ENCODE results near the gene BEST1. TPM values are rescaled to one million over a fixed set of nuclear protein-coding genes. Genes with fewer than 3 reads are reported as not detected.
A peak's percentile ranks its signal among the peaks of the same experiment; 100 is the strongest.

BEST1 gene
- polyA plus RNA-seq (2013, experiment 1 of 2), result 0.20 TPM
- polyA plus RNA-seq (2013, experiment 2 of 2), result 0.28 TPM

GRCh38 chr11:61950035-61950547 lies at the start of gene BEST1:
TSS of gene BEST1 (plus strand) at chr11:61950351. CDS start at chr11:61951807, 1,456 bp downstream.
- H3K56ac ChIP-seq (ENCODE audit: low read length), result peak within 1 kb of the TSS; percentile 43
- peaks cover 1% of the 10 kb centered on the region for H3K4me1 ChIP-seq (ENCODE audit: control insufficient read depth, low read depth, low read length)
- no peaks in the 10 kb centered on the region for H3K79me1 ChIP-seq (ENCODE audit: low read length)
- H4K8ac ChIP-seq (ENCODE audit: low read depth, low read length), result no peak within 1 kb of the TSS
- peak within 1 kb of the TSS; percentile 34 for H3K18ac ChIP-seq (ENCODE audit: low read length)
- no peaks in the 10 kb centered on the region for H3K79me2 ChIP-seq (ENCODE audit: control insufficient read depth, insufficient read depth, low read length)
- H2BK15ac ChIP-seq (replicated peaks; ENCODE audit: low read depth), result no peak within 1 kb of the TSS
- no peak within 1 kb of the TSS for H2BK120ac ChIP-seq (ENCODE audit: low read depth, low read length)
- no peak for DNase-seq
- no peaks in the 10 kb centered on the region for H3K27me3 ChIP-seq (ENCODE audit: insufficient read depth, low read length, poor library complexity)
- H2AK5ac ChIP-seq (ENCODE audit: low read length), result no peak within 1 kb of the TSS
- no peak within 1 kb of the TSS for H3K4me3 ChIP-seq (ENCODE audit: low read length)
- H4K5ac ChIP-seq (ENCODE audit: low read length), result no peak within 1 kb of the TSS
- peak within 1 kb of the TSS; percentile 53 for H3K27ac ChIP-seq (ENCODE audit: low read depth, low read length)
- no CpG with 5 or more reads among the region's 8 CpGs for WGBS (ENCODE audit: extremely low coverage, insufficient coverage, low lambda C conversion rate)
- no peaks in the 10 kb centered on the region for H3K36me3 ChIP-seq (ENCODE audit: control insufficient read depth, insufficient read depth, low read length)
- H3K9ac ChIP-seq (ENCODE audit: low read length), result peak within 1 kb of the TSS; percentile 16
- no peak within 1 kb of the TSS for H2BK5ac ChIP-seq (ENCODE audit: low read length)
- no peak within 1 kb of the TSS for H3K23ac ChIP-seq (ENCODE audit: low read length)
- peak within 1 kb of the TSS; percentile 22 for H3K4ac ChIP-seq (ENCODE audit: low read depth, low read length)
- no peak within 1 kb of the TSS for H3K4me2 ChIP-seq (ENCODE audit: low read length)

DNA sequence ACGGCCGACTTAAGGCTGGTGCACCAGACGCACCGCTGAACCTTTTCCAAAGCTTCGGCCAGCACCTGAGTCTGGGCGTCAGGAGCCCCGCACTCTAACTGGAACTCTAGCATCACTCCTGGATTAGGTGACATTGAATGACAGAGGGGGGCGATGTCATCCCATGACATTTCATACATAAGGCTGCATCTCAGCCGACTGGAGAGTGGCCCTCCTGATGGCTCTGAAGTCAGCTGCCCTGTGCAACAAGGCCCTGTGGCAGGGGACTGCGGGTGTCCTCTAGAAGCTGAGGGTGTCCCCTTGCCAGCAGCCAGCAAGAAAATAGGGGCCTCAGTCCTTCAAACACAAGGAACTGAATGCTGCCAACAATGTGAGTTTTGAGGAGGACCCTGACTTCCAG lies 48.8 kb upstream of the BEST1 start:
- no peak overlapping the region for H2BK120ac ChIP-seq (ENCODE audit: low read depth, low read length)
- H3K4me2 ChIP-seq (ENCODE audit: low read length), result no peak overlapping the region
- H3K9ac ChIP-seq (ENCODE audit: low read length), result no peak overlapping the region
- no peak overlapping the region for H3K56ac ChIP-seq (ENCODE audit: low read length)
- H3K79me1 ChIP-seq (ENCODE audit: low read length), result no peaks in the 10 kb centered on the region
- H3K27me3 ChIP-seq (ENCODE audit: insufficient read depth, low read length, poor library complexity), result no peaks in the 10 kb centered on the region
- no peak overlapping the region for H3K4ac ChIP-seq (ENCODE audit: low read depth, low read length)
- H2BK5ac ChIP-seq (ENCODE audit: low read length), result no peak overlapping the region
- no peak overlapping the region for H4K5ac ChIP-seq (ENCODE audit: low read length)
- no peak overlapping the region for H3K18ac ChIP-seq (ENCODE audit: low read length)
- H3K4me3 ChIP-seq (ENCODE audit: low read length), result no peak overlapping the region
- no peak overlapping the region for H3K23ac ChIP-seq (ENCODE audit: low read length)
- H2AK5ac ChIP-seq (ENCODE audit: low read length), result no peak overlapping the region
- DNase-seq, result no peak
- no peaks in the 10 kb centered on the region for H3K4me1 ChIP-seq (ENCODE audit: control insufficient read depth, low read depth, low read length)
- H3K79me2 ChIP-seq (ENCODE audit: control insufficient read depth, insufficient read depth, low read length), result no peaks in the 10 kb centered on the region
- WGBS (ENCODE audit: extremely low coverage, insufficient coverage, low lambda C conversion rate), result no CpG with 5 or more reads among the region's 10 CpGs
- no peak overlapping the region for H3K27ac ChIP-seq (ENCODE audit: low read depth, low read length)
- no peak overlapping the region for H4K8ac ChIP-seq (ENCODE audit: low read depth, low read length)
- H3K36me3 ChIP-seq (ENCODE audit: control insufficient read depth, insufficient read depth, low read length), result no peaks in the 10 kb centered on the region
- no peak overlapping the region for H2BK15ac ChIP-seq (replicated peaks; ENCODE audit: low read depth)

DNA sequence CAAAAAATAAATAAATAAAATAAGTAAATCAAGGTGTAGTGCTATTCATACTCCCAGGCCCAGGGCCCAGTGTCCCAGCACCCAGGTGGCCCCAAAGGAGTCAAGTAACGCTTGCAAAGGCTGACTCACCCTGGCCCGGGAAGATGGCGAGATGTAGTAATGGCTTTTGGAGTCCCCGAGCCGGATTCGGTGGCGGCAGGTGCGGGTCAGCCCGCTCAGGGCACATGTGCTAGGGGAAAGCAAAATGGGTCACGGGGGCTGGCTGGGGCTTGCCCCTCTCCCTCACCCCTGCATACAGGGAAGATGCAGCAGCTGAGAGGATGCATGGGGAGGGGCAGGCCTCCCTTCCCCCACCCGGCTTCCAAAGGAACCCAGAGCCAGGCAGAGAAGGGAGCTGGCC lies 47.8 kb upstream of the BEST1 start:
- Histone ChIP-seq H3K27me3 (ENCODE audit: insufficient read depth, low read length, poor library complexity) (no peaks in the 10 kb centered on the region), H3K18ac (ENCODE audit: low read length) (no peak overlapping the region), H4K5ac (ENCODE audit: low read length) (no peak overlapping the region), H3K27ac (ENCODE audit: low read depth, low read length) (no peak overlapping the region), H3K36me3 (ENCODE audit: control insufficient read depth, insufficient read depth, low read length) (no peaks in the 10 kb centered on the region), H2BK5ac (ENCODE audit: low read length) (no peak overlapping the region), H2AK5ac (ENCODE audit: low read length) (no peak overlapping the region), H3K4me1 (ENCODE audit: control insufficient read depth, low read depth, low read length) (no peaks in the 10 kb centered on the region), H3K23ac (ENCODE audit: low read length) (no peak overlapping the region), H2BK120ac (ENCODE audit: low read depth, low read length) (no peak overlapping the region), H3K56ac (ENCODE audit: low read length) (no peak overlapping the region), H3K4me3 (ENCODE audit: low read length) (no peak overlapping the region), H3K9ac (ENCODE audit: low read length) (no peak overlapping the region), H3K4me2 (ENCODE audit: low read length) (no peak overlapping the region), H3K4ac (ENCODE audit: low read depth, low read length) (no peak overlapping the region), H3K79me1 (ENCODE audit: low read length) (no peaks in the 10 kb centered on the region), H2BK15ac (replicated peaks; ENCODE audit: low read depth) (no peak overlapping the region), H4K8ac (ENCODE audit: low read depth, low read length) (no peak overlapping the region), H3K79me2 (ENCODE audit: control insufficient read depth, insufficient read depth, low read length) (no peaks in the 10 kb centered on the region)
- DNase-seq, result no peak
- no CpG with 5 or more reads among the region's 11 CpGs for WGBS (ENCODE audit: extremely low coverage, insufficient coverage, low lambda C conversion rate)

- Histone ChIP-seq H4K8ac (ENCODE audit: low read depth, low read length) (no peak overlapping the region), H3K79me1 (ENCODE audit: low read length) (no peaks in the 10 kb centered on the region), H2BK5ac (ENCODE audit: low read length) (no peak overlapping the region), H2AK5ac (ENCODE audit: low read length) (no peak overlapping the region), H3K4me2 (ENCODE audit: low read length) (no peak overlapping the region), H3K4me1 (ENCODE audit: control insufficient read depth, low read depth, low read length) (peaks cover 5% of the 10 kb centered on the region), H3K36me3 (ENCODE audit: control insufficient read depth, insufficient read depth, low read length) (no peaks in the 10 kb centered on the region), H2BK120ac (ENCODE audit: low read depth, low read length) (no peak overlapping the region), H3K56ac (ENCODE audit: low read length) (peak overlapping the region; percentile 90), H3K4ac (ENCODE audit: low read depth, low read length) (no peak overlapping the region), H3K9ac (ENCODE audit: low read length) (peak overlapping the region; percentile 70), H3K27me3 (ENCODE audit: insufficient read depth, low read length, poor library complexity) (no peaks in the 10 kb centered on the region), H3K23ac (ENCODE audit: low read length) (no peak overlapping the region), H3K79me2 (ENCODE audit: control insufficient read depth, insufficient read depth, low read length) (no peaks in the 10 kb centered on the region), H3K27ac (ENCODE audit: low read depth, low read length) (no peak overlapping the region), H4K5ac (ENCODE audit: low read length) (no peak overlapping the region), H3K18ac (ENCODE audit: low read length) (no peak overlapping the region), H3K4me3 (ENCODE audit: low read length) (no peak overlapping the region), H2BK15ac (replicated peaks; ENCODE audit: low read depth) (no peak overlapping the region)
- WGBS (ENCODE audit: extremely low coverage, insufficient coverage, low lambda C conversion rate), result no CpG with 5 or more reads among the region's 3 CpGs
- no peak for DNase-seq
Measured at GRCh38 chr11:61903845-61904244, 46.3 kb upstream of the BEST1 start.

GRCh38 chr11:61904539-61905048 lies 45.6 kb upstream of the BEST1 start:
- no peaks in the 10 kb centered on the region for H3K79me2 ChIP-seq (ENCODE audit: control insufficient read depth, insufficient read depth, low read length)
- H2BK120ac ChIP-seq (ENCODE audit: low read depth, low read length), result no peak overlapping the region
- H3K18ac ChIP-seq (ENCODE audit: low read length), result no peak overlapping the region
- peaks cover 10% of the 10 kb centered on the region for H3K4me1 ChIP-seq (ENCODE audit: control insufficient read depth, low read depth, low read length)
- H3K23ac ChIP-seq (ENCODE audit: low read length), result no peak overlapping the region
- no peaks in the 10 kb centered on the region for H3K36me3 ChIP-seq (ENCODE audit: control insufficient read depth, insufficient read depth, low read length)
- H3K79me1 ChIP-seq (ENCODE audit: low read length), result no peaks in the 10 kb centered on the region
- no peak overlapping the region for H3K4ac ChIP-seq (ENCODE audit: low read depth, low read length)
- no peak overlapping the region for H2BK15ac ChIP-seq (replicated peaks; ENCODE audit: low read depth)
- no peak overlapping the region for H3K27ac ChIP-seq (ENCODE audit: low read depth, low read length)
- H4K8ac ChIP-seq (ENCODE audit: low read depth, low read length), result no peak overlapping the region
- H3K4me3 ChIP-seq (ENCODE audit: low read length), result no peak overlapping the region
- peak overlapping the region; percentile 90 for H3K56ac ChIP-seq (ENCODE audit: low read length)
- H3K27me3 ChIP-seq (ENCODE audit: insufficient read depth, low read length, poor library complexity), result no peaks in the 10 kb centered on the region
- H3K9ac ChIP-seq (ENCODE audit: low read length), result peak overlapping the region; percentile 70
- H4K5ac ChIP-seq (ENCODE audit: low read length), result no peak overlapping the region
- H2AK5ac ChIP-seq (ENCODE audit: low read length), result no peak overlapping the region
- WGBS (ENCODE audit: extremely low coverage, insufficient coverage, low lambda C conversion rate), result no CpG with 5 or more reads among the region's 19 CpGs
- H2BK5ac ChIP-seq (ENCODE audit: low read length), result no peak overlapping the region
- peak overlapping the region; percentile 81 for H3K4me2 ChIP-seq (ENCODE audit: low read length)
- DNase-seq, result peak; percentile 64
